Liver (tissue), 9 donors: ENCODE measurements around the gene GLP2R. TPM values are rescaled to one million over a fixed set of nuclear protein-coding genes. Genes with fewer than 3 reads are reported as not detected.

Experiments used
- DNase-seq: peaks from one replicate; pipeline ENCODE4 v3.0.0-alpha.2; 2017; ENCODE audit warnings: low spot score
- H3K27ac ChIP-seq, 2 donors: one replicate each; pipeline ENCODE4 v1.7.0; 2013; ENCODE audit warnings: inconsistent platforms in 2 of 2, low read length in 2 of 2, control low read depth in 1 of 2, low read depth in 1 of 2, mild to moderate bottlenecking in 1 of 2
- H3K27me3 ChIP-seq, 4 donors: one replicate each; pipeline versions ENCODE4 v1.6.1 to v1.7.0; 2013; ENCODE audit warnings: low read length in 3 of 4, inconsistent platforms in 1 of 4, mild to moderate bottlenecking in 1 of 4, moderate library complexity in 1 of 4; ENCODE audit not compliant: control insufficient read depth in 4 of 4, insufficient read depth in 4 of 4
- H3K36me3 ChIP-seq, 4 donors: one replicate each; pipeline versions ENCODE4 v1.6.1 to v1.7.0; 2013; ENCODE audit warnings: low read length in 3 of 4, mild to moderate bottlenecking in 3 of 4, low read depth in 1 of 4, moderate library complexity in 1 of 4; ENCODE audit not compliant: control insufficient read depth in 4 of 4, insufficient read depth in 3 of 4
- H3K4me1 ChIP-seq, 4 donors: one replicate each; pipeline versions ENCODE4 v1.6.1 to v1.7.0; 2013; ENCODE audit warnings: low read length in 3 of 4, mild to moderate bottlenecking in 3 of 4, moderate library complexity in 1 of 4; ENCODE audit not compliant: control insufficient read depth in 4 of 4, insufficient read depth in 4 of 4
- H3K4me3 ChIP-seq, 3 donors: one replicate each; pipeline versions ENCODE4 v1.6.1 to v1.7.0; 2013; ENCODE audit warnings: low read length in 3 of 3, control low read depth in 1 of 3, low read depth in 1 of 3, mild to moderate bottlenecking in 1 of 3
- H3K9ac ChIP-seq, 2 donors: one replicate each; pipeline ENCODE4 v1.7.0; 2013; ENCODE audit warnings: low read length in 2 of 2, mild to moderate bottlenecking in 2 of 2, moderate library complexity in 2 of 2, control low read depth in 1 of 2, low read depth in 1 of 2
- H3K9me3 ChIP-seq, 4 donors: one replicate each; pipeline versions ENCODE4 v1.6.1 to v1.7.0; 2013; ENCODE audit warnings: low read length in 3 of 4; ENCODE audit not compliant: control insufficient read depth in 4 of 4
- FOXA1 ChIP-seq: IDR thresholded peaks from 2 replicates; pipeline ENCODE4 v1.6.1; 2016; ENCODE audit warnings: antibody characterized with exemption
- FOXA2 ChIP-seq: IDR thresholded peaks from 2 replicates; pipeline ENCODE4 v1.6.1; 2016; ENCODE audit warnings: antibody characterized with exemption
- GABPA ChIP-seq, 2 donors: IDR thresholded peaks in 1 of 2; conservative IDR thresholded peaks in 1 of 2; 2 replicates each; pipeline ENCODE4 v1.6.1; 2016; ENCODE audit warnings: antibody characterized with exemption in 2 of 2, mild to moderate bottlenecking in 1 of 2, moderate library complexity in 1 of 2
- HNF4A ChIP-seq, 2 donors: conservative IDR thresholded peaks; 2 replicates each; pipeline ENCODE4 v1.6.1; 2016; ENCODE audit warnings: antibody characterized with exemption in 2 of 2, mild to moderate bottlenecking in 2 of 2
- HNF4G ChIP-seq: IDR thresholded peaks from 2 replicates; pipeline ENCODE4 v1.6.1; 2016; ENCODE audit warnings: antibody characterized with exemption
- JUND ChIP-seq, 2 donors: IDR thresholded peaks; 2 replicates each; pipeline ENCODE4 v1.6.1; 2016; ENCODE audit warnings: antibody characterized with exemption in 2 of 2
- NR2F2 ChIP-seq: IDR thresholded peaks from 2 replicates; pipeline ENCODE4 v1.6.1; 2016; ENCODE audit warnings: antibody characterized with exemption
- RAD21 ChIP-seq, 2 donors: IDR thresholded peaks; 2 replicates each; pipeline ENCODE4 v1.6.1; 2016; ENCODE audit warnings: antibody characterized with exemption in 2 of 2, mild to moderate bottlenecking in 2 of 2
- RXRA ChIP-seq, 2 donors: IDR thresholded peaks; 2 replicates each; pipeline ENCODE4 v1.6.1; 2017 to 2018; ENCODE audit warnings: antibody characterized with exemption in 2 of 2, mild to moderate bottlenecking in 1 of 2
- SP1 ChIP-seq: IDR thresholded peaks from 2 replicates; pipeline ENCODE4 v1.6.1; 2018; ENCODE audit warnings: antibody characterized with exemption, mild to moderate bottlenecking
- TAF1 ChIP-seq: conservative IDR thresholded peaks from 2 replicates; pipeline ENCODE4 v1.6.1; 2016; ENCODE audit warnings: antibody characterized with exemption, mild to moderate bottlenecking
- YY1 ChIP-seq: IDR thresholded peaks from 2 replicates; pipeline ENCODE4 v1.6.1; 2016; ENCODE audit warnings: antibody characterized with exemption, mild to moderate bottlenecking
- WGBS: extraction: QIAGEN DNeasy Blood & Tissue Kit; methylation state at CpG from one replicate; pipeline ENCODE4 v1.1.7; 2013; 5-methylcytosine and 5-hydroxymethylcytosine counted together
- polyA plus RNA-seq, 2 donors: library from polyadenylated mRNA; stranded (reverse) in 1 of 2; unstranded in 1 of 2; fragments of 200-250 nt in 1 of 2; fragments of >200 nt in 1 of 2; fragmentation: Nextera tagmentation in 1 of 2; extraction: Ambion mirVana in 1 of 2; gene quantifications; one replicate each; pipeline versions ENCODE4 v1.2.1 to v1.2.3, GENCODE V29; 2013 to 2015
- total RNA-seq, 2 donors: library from RNA; depleted of rRNA; stranded (reverse); fragments of >200 nt; gene quantifications; one replicate each; pipeline ENCODE4 v1.2.3, GENCODE V29; 2014
- TF ChIP-seq, protein P1 (sequence below): IDR thresholded peaks from 2 replicates; pipeline ENCODE4 v1.6.1; 2016; ENCODE audit warnings: antibody characterized with exemption
- TF ChIP-seq, protein P2 (sequence below): IDR thresholded peaks from 2 replicates; pipeline ENCODE4 v1.6.1; 2016; ENCODE audit warnings: antibody characterized with exemption, mild to moderate bottlenecking
- TF ChIP-seq, protein P3 (sequence below): IDR thresholded peaks from 2 replicates; pipeline ENCODE4 v1.6.1; 2016; ENCODE audit warnings: antibody characterized with exemption
- TF ChIP-seq, protein P4 (sequence below): fragments of 150-350 bp; IDR thresholded peaks from 2 replicates; pipeline ENCODE4 v1.5.1; 2017; ENCODE audit warnings: improper control_type of control experiment, low read depth, low read length; ENCODE audit not compliant: missing input control
- TF ChIP-seq, protein P5 (sequence below): IDR thresholded peaks from 2 replicates; pipeline ENCODE4 v1.6.1; 2016; ENCODE audit warnings: antibody characterized with exemption
- donor health status: healthy.
- donor health status: healthy.
- donor health status: healthy.
- donor health status: healthy.
- donor health status: healthy.

GLP2R gene
- total and polyA plus RNA-seq, 4 donors, result 0.39 to 1.4 (median 0.58) TPM

DNA sequence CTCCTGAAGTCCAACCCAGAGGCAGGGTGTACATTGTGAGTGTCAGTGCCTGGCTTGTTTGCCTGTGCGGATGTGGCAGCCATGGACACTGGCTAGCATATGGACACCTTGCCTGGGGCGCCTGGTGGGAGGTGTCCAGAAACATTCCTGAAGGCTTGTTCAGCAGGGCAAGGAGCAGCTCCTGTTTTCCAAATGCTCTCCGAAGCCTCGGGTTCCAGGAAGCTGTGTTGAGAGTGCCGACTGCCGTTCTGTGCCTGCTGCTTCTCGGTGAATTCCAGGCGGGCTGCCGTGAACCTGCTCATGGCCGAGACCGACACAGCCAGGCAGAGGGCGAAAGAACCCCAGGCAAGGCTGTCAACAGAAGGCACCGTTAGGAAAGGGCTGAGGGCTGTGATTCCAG, 23.4 kb upstream of the GLP2R start:
- H3K36me3 ChIP-seq, result no peaks in the 10 kb centered on the region
- 66% methylated on average over 13 of the region's 13 CpGs for WGBS
- no peaks in the 10 kb centered on the region for H3K4me1 ChIP-seq
- no peaks in the 10 kb centered on the region for H3K9me3 ChIP-seq
- TF ChIP-seq FOXA1, result no peak
- no peak for TF ChIP-seq FOXA2
- no peak for TF ChIP-seq NR2F2
- TF ChIP-seq, protein P1, sequence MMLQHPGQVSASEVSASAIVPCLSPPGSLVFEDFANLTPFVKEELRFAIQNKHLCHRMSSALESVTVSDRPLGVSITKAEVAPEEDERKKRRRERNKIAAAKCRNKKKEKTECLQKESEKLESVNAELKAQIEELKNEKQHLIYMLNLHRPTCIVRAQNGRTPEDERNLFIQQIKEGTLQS, result no peak
- no peak for TF ChIP-seq HNF4A (conservative IDR thresholded peaks at IDR 0.05)
- TF ChIP-seq, protein P2, sequence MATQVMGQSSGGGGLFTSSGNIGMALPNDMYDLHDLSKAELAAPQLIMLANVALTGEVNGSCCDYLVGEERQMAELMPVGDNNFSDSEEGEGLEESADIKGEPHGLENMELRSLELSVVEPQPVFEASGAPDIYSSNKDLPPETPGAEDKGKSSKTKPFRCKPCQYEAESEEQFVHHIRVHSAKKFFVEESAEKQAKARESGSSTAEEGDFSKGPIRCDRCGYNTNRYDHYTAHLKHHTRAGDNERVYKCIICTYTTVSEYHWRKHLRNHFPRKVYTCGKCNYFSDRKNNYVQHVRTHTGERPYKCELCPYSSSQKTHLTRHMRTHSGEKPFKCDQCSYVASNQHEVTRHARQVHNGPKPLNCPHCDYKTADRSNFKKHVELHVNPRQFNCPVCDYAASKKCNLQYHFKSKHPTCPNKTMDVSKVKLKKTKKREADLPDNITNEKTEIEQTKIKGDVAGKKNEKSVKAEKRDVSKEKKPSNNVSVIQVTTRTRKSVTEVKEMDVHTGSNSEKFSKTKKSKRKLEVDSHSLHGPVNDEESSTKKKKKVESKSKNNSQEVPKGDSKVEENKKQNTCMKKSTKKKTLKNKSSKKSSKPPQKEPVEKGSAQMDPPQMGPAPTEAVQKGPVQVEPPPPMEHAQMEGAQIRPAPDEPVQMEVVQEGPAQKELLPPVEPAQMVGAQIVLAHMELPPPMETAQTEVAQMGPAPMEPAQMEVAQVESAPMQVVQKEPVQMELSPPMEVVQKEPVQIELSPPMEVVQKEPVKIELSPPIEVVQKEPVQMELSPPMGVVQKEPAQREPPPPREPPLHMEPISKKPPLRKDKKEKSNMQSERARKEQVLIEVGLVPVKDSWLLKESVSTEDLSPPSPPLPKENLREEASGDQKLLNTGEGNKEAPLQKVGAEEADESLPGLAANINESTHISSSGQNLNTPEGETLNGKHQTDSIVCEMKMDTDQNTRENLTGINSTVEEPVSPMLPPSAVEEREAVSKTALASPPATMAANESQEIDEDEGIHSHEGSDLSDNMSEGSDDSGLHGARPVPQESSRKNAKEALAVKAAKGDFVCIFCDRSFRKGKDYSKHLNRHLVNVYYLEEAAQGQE, result no peak
- TF ChIP-seq TAF1, result no peak
- TF ChIP-seq RXRA (IDR thresholded peaks at IDR 0.05), result no peak
- TF ChIP-seq, protein P3, sequence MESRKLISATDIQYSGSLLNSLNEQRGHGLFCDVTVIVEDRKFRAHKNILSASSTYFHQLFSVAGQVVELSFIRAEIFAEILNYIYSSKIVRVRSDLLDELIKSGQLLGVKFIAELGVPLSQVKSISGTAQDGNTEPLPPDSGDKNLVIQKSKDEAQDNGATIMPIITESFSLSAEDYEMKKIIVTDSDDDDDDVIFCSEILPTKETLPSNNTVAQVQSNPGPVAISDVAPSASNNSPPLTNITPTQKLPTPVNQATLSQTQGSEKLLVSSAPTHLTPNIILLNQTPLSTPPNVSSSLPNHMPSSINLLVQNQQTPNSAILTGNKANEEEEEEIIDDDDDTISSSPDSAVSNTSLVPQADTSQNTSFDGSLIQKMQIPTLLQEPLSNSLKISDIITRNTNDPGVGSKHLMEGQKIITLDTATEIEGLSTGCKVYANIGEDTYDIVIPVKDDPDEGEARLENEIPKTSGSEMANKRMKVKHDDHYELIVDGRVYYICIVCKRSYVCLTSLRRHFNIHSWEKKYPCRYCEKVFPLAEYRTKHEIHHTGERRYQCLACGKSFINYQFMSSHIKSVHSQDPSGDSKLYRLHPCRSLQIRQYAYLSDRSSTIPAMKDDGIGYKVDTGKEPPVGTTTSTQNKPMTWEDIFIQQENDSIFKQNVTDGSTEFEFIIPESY, result no peak
- no peak for TF ChIP-seq SP1
- H3K9ac ChIP-seq, result no peak overlapping the region
- DNase-seq, result no peak
- peaks cover 0 to 6% (median 0%) of the 10 kb centered on the region in 4 donors for H3K27me3 ChIP-seq
- H3K27ac ChIP-seq, result no peak overlapping the region
- no peak overlapping the region for H3K4me3 ChIP-seq

DNA sequence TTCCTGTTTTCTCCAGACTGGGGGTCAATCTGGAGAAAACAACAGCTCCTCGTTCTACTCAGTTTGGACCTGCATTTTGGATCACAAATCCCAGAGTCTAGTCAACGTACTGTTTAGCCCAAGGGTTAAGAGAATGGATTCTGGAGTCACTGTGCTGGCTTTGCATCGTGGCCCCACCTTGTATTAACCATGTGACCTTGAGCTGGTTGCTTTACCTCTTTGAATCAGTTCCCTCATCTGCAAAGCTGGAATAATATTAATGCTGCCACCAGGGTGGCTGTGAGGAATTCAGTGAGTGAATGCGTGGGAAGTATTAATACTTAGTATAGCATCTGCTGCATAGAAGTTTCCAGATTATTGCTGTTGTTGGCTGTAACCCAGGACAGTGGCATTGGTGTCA, 23.0 kb upstream of the GLP2R start:
- TF ChIP-seq, protein P4, sequence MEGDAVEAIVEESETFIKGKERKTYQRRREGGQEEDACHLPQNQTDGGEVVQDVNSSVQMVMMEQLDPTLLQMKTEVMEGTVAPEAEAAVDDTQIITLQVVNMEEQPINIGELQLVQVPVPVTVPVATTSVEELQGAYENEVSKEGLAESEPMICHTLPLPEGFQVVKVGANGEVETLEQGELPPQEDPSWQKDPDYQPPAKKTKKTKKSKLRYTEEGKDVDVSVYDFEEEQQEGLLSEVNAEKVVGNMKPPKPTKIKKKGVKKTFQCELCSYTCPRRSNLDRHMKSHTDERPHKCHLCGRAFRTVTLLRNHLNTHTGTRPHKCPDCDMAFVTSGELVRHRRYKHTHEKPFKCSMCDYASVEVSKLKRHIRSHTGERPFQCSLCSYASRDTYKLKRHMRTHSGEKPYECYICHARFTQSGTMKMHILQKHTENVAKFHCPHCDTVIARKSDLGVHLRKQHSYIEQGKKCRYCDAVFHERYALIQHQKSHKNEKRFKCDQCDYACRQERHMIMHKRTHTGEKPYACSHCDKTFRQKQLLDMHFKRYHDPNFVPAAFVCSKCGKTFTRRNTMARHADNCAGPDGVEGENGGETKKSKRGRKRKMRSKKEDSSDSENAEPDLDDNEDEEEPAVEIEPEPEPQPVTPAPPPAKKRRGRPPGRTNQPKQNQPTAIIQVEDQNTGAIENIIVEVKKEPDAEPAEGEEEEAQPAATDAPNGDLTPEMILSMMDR, result no peak
- TF ChIP-seq, protein P3, result no peak
- TF ChIP-seq SP1 (no peak), RXRA (IDR thresholded peaks at IDR 0.05) (no peak), NR2F2 (no peak), TAF1 (no peak), HNF4G (no peak), HNF4A (conservative IDR thresholded peaks at IDR 0.05) (no peak), GABPA (IDR thresholded peaks at IDR 0.05 in 1 of 2, conservative IDR thresholded peaks at IDR 0.05 in 1 of 2) (no peak), FOXA2 (no peak), RAD21 (IDR thresholded peaks at IDR 0.05) (no peak), JUND (IDR thresholded peaks at IDR 0.05) (no peak), YY1 (no peak), FOXA1 (no peak)
- TF ChIP-seq, protein P5, sequence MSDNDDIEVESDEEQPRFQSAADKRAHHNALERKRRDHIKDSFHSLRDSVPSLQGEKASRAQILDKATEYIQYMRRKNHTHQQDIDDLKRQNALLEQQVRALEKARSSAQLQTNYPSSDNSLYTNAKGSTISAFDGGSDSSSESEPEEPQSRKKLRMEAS, result no peak
- TF ChIP-seq, protein P2, result no peak
- TF ChIP-seq, protein P1, result no peak
- Histone ChIP-seq H3K4me3 (no peak overlapping the region), H3K36me3 (no peaks in the 10 kb centered on the region), H3K9me3 (no peaks in the 10 kb centered on the region), H3K4me1 (no peaks in the 10 kb centered on the region), H3K27ac (no peak overlapping the region), H3K9ac (no peak overlapping the region), H3K27me3 (peaks cover 0 to 6% (median 0%) of the 10 kb centered on the region in 4 donors)
- no peak for DNase-seq
- 62% methylated on average over 4 of the region's 4 CpGs for WGBS
